Measurements from ENCODE around the gene PAPSS1.

GRCh38 chr4:107709916-107710315 lies 10.1 kb downstream of the PAPSS1 start:
- TF ChIP-seq GATA2 (IDR thresholded peaks at IDR 0.05; ENCODE audit: low read depth, low read length) (no peak), GATA3 (IDR thresholded peaks at IDR 0.05; ENCODE audit: low read depth, low read length) (no peak)
